LHCN-M2 (cell line): ENCODE data around the gene LRRC55. TPM values are rescaled to one million over a fixed set of nuclear protein-coding genes. Genes with fewer than 3 reads are reported as not detected.

Source experiments
- DNase-seq: peaks from one replicate; pipeline ENCODE4 v3.0.0-alpha.2; 2012; ENCODE audit warnings: low read depth
- polyA plus RNA-seq: library from polyadenylated mRNA; unstranded; fragments of >200 nt; gene quantifications from one replicate; pipeline ENCODE4 v1.2.1, GENCODE V29; 2012; ENCODE audit warnings: missing spikeins
- total RNA-seq: library from RNA; depleted of rRNA; stranded (reverse); fragments of >200 nt; gene quantifications from 2 replicates; pipeline ENCODE4 v1.2.3, GENCODE V29; 2014; rRNA removed

The LRRC55 gene, protein sequence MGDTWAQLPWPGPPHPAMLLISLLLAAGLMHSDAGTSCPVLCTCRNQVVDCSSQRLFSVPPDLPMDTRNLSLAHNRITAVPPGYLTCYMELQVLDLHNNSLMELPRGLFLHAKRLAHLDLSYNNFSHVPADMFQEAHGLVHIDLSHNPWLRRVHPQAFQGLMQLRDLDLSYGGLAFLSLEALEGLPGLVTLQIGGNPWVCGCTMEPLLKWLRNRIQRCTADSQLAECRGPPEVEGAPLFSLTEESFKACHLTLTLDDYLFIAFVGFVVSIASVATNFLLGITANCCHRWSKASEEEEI
- not detected in 2 replicates for total RNA-seq
- not detected for polyA plus RNA-seq

DNA sequence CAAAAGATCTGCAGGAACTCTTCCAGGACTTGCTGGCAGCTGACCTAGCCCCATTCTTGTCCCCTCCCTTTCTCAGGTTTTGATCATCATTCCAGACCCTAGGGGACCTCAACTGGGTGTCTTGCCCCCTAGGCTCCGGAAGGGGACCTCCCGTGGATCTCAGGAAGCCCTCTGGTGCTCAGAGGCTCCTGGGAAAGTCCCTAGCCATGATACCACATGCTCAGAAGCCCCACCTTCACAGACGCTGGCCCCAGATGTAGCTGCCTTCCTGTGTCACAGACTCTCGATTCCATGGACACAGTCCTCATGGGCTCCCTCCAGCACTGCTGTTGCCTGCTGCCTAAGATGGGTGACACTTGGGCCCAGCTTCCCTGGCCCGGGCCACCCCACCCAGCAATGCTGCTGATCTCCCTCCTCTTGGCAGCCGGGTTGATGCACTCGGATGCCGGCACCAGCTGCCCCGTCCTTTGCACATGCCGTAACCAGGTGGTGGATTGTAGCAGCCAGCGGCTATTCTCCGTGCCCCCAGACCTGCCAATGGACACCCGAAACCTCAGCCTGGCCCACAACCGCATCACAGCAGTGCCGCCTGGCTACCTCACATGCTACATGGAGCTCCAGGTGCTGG lies at the start of gene LRRC55:
LRRC55 (plus strand) TSS at position 276 of the 628 bp plus-strand sequence; CDS start at position 346, 70 bp downstream.
- no peak for DNase-seq

DNA sequence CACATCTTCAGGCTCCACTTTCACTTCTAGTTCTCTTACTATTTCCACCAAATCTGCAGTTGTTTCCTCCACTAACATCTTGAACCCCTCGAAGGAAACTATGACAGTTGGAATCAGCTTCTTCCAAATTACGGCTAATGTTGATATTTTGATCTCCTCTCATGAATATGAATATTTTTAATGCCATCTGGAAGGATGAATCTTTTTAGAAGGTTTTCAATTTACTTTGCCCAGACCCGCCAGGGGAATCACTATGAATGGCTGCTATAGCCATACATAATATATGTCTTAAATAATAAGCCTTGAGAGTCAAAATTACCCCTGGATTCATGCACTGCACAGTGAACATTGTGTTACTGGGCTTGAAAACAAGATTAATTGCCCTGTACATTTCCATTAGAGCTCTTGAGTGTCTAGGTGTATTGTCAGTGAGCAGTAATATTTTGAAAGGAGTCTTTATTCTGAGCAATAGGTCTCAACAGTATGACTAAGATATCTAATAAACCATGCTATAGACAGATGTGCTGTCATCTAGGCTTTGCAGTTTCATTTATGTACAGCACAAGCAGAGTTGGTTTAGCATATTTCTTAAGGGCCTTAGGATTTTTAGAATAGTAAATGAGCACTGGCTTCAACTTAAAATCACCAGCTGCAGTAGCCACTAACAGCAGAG lies 48.3 kb upstream of the LRRC55 start:
- no peak for DNase-seq

DNA sequence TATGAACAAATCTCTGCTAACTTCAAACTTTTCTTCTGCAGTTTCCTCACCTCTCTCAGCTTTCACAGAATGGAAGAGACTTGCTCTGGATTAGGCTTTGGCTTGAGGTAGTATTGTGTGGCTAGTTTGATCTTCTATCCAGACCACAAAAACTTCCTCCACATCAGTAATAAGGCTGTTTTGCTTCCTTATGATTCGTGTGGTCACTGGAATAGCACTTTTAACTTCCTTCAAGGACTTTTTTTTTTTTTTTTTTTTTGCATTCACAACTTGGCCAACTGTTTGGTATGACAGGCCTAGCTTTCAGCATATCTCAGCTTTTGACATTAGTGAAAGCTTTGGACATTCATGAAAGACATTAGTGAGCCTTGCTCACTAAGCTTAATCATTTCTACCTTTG lies 47.5 kb upstream of the LRRC55 start:
- DNase-seq: no peak

DNA sequence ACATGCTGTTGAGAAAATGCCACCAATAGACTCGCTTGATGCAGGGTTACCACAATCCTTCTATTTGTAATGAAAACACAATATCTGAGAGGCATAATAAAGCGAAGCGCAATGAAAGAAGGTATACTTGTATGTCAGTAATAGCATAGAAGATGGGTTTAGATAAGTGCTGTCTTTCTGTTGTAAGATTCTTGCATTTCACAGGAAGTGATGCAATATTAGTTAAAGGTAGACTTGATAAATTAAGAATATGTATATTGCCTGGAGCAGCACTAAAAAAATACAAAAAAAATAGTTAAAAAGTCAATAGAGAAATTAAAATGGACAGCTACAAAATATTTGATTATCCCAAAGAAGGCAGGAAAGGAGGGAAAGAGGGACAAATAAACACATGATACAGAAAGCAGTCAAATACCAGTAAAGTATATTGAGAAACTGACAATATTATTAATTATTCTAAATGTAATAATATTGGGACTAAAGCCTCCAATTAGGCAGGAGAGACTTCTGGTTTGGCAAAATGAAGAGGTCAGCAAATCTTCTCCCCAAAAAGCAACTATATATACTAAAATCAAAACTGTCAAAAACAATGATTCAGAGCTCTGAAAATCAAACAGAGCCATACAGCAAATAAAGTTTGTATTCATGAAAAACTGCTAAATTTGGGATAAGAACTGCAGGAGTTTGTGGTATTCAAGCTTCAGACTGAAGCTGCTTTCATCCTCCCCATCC lies 46.6 kb upstream of the LRRC55 start:
- no peak for DNase-seq

DNA sequence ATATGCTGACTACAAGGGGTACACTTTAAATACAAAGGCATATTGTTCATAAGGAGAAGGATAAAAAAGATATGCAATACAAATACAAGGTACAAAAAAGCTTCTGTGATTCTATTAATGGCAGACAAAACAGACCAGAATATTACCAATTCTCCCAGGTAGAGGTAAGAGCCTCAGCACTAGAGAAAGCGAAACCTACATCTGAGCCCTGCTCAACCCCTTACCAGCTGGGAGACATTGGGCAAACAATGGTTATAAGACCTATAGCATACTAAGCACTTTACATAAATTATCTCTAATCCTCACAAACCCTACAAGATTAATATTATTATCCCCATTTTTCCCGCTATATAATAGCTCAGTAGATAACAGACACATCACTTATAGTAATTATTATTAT lies 41.2 kb upstream of the LRRC55 start:
- no peak for DNase-seq

DNA sequence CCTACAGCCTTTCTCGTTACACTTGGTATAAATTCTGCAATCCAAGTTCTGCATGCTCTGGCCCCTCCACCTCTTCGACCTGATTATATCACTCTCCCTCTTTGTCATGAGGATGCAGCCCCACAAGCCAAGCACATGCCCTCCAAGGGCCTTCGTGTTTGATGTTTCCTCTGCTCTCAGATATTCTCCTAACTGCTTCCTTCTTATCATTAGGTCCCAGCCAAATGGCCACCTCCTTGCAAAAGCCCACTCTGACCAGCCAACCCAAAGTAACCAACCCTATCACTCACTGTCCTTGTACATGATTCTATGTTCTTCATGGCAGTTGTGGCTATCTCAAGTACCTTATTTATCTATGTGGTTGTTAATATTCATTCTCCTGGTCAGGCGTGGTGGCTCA lies 38.3 kb upstream of the LRRC55 start:
- DNase-seq: no peak

DNA sequence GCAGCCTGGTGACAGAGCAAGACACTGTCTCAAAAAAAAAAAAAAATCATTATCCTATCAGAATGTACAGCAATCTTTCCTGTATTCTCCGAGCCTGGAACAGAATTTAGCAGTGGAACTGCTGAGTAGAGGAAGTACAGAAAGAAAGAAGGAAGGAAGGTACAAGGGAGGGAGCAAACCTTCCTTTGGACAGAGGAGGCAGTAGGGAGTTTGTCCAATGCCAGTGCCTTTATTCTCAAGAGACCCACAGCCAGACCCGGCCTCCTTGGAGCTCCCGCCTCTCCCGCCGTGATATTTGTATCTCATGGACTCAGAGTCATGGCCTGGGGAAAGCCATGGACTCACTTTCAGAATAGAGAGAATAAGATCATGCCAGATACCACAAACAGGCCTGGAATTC lies 37.7 kb upstream of the LRRC55 start:
- no peak for DNase-seq

DNA sequence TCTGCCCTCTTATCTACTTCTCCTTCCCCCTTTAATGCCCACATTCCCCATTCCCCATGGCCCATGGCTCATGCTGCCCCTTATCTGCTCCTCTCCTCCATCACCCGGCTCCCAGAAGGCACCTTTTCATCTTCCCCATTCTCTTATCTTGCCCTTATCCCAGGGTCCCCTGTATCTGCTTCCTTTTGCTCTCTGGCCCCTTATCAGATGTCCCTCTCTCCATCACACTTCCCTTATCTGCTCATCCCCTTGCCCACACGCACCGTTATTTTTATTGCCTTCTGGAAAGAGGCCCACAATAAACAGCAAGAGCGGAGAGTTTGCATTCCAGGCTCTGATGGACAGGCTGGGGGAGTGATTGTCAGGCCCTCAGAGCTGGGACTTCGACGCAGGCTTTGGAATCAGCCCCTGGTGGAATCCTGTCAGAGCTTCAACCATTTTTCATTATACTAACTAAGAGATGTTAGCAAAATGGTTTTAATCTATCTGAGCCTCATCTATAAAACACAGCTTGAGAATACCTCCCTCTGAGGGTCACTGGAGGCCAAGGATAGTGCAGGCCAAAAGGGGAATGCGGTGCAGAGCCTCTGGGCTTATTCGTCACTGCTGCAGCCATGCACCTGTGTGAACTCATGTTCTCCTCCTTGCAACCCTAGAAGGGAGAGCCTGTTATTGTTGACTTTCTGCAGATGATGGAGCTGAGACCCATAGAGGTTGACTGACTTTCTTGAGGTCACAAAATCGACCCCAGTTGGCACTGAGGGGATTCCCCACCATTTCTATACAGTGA lies 37.0 kb upstream of the LRRC55 start:
- no peak for DNase-seq

DNA sequence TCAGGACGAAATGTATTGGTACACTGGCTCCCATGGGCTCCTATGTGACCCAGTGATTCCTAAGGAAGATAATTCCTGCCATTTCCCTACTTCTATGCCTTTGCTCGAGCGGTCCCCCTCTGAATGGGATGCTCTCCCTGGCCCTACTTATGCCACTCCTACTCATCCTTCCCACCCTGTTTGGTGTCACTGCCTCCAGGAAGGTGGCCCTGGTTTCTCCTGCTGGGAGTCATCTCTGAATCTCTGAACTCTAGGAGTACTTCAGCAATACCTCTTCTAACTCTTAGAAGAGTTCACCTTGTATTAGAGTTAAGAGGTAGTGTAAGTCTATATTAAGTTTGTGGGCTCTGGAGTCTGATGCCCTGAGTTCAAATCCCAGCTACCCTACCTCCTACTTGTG lies 35.5 kb upstream of the LRRC55 start:
- no peak for DNase-seq

DNA sequence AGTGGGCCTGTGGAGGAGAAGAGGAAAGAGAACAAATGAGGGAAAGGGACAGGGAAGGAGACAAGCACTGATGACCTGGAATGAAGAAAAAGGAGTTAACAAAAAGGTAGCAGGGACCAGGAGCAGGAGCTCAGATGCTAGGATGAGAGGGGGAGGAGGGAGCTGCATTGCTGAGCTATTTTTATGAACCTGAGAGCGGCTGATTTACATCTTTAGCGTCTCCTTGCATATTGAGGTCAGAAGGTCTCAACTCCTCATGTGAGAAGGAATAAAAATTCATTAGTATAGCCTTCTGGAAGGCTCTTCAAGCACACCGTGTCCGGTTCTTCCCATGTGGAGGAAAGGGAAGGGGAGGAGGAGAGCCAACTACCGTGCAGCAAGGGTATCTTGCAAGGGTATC lies 33.1 kb upstream of the LRRC55 start:
- DNase-seq: no peak

DNA sequence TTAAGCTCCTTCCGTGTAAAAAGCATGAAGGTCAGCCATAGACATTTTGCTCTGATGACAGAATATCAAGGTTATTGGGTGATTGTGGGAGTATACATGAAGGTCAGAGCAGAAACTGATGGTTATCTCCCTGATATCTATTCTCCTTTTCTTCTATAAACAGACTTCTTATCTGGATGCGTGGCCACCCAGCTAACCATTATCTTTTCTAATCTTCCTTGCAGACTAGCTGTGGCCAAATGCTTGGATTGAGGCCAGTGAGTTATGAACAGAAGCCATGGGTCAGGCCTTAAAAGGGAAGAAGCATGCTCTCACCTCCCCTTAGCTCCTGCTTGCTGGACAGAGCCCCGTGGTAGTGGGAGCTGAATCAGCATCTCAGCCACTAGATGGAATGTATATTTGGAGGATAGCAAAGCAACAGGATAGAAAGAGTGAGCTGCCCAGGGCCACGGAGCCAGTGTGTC lies 31.3 kb upstream of the LRRC55 start:
- peak; percentile 5 for DNase-seq

DNA sequence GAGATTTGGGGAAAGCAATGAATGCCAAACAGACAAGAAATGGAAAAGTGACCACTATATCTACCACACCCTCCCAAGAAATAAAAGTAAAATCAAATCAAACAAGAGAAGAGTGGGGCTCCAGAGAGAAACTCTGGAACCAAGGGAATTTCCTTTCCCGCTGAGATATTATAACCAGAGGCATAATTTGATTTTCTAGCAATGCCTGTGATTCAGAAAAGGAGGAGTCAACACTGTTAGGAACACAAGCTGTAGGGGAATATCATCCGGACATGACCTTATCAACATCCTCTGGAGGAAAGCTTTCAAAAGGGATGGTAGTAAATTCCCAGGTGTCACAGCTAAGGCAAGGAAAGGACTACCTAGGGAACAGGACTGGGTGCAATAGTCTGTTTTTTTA lies 29.6 kb upstream of the LRRC55 start:
- DNase-seq: no peak

DNA sequence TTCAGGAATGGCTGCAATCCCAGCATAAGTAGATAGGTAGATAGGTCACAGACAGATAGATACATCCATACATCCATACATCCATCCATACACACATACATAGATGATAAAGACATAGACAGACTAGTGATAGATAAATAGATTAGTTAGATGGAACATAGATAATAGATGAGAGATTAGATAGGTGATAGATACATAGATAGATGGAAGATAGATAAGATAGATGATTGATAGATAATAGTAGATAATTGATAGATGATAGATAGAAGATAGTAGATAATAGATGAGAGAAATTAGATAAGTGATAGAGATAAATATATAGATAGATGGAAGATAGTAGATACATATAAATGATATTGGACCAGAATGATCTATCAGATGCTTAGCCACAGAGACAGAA lies 28.3 kb upstream of the LRRC55 start:
- DNase-seq: no peak

DNA sequence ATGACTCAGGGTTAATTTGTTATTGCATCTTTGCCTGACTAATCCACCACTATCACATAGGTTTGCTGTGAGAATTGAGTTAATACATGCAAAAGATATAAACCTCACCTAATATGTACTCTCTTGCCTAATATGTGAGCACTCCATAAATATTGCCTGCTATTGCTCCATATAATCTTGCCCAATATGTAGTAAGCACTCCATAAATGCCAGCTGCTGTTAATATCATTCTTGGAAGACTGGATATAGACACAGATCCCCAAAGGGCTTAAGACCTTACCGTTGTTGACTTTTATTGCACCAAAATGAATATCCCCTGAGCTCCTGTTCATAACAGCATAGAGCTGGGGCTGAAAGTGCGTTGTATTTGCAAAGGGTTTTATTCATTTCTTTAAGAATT lies 27.0 kb upstream of the LRRC55 start:
- no peak for DNase-seq

DNA sequence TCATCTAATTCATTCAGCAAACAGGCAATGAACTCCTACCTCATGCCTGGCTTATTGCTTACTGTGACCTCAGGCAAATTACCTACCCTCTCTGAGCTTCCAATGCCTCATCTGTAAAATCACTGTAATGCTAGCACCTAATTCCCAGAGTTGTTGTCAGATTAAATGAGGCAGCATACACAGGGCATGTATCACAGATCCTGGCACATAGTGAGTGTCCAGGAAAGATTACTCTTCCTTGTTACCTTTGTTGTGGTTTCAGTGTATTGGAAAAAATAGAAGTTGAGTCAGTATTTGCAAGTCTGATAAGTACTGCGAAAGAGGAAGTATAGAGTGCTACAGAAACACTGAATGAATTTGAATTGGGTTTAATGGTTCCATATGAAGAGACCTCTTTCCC lies 26.4 kb upstream of the LRRC55 start:
- DNase-seq: no peak

DNA sequence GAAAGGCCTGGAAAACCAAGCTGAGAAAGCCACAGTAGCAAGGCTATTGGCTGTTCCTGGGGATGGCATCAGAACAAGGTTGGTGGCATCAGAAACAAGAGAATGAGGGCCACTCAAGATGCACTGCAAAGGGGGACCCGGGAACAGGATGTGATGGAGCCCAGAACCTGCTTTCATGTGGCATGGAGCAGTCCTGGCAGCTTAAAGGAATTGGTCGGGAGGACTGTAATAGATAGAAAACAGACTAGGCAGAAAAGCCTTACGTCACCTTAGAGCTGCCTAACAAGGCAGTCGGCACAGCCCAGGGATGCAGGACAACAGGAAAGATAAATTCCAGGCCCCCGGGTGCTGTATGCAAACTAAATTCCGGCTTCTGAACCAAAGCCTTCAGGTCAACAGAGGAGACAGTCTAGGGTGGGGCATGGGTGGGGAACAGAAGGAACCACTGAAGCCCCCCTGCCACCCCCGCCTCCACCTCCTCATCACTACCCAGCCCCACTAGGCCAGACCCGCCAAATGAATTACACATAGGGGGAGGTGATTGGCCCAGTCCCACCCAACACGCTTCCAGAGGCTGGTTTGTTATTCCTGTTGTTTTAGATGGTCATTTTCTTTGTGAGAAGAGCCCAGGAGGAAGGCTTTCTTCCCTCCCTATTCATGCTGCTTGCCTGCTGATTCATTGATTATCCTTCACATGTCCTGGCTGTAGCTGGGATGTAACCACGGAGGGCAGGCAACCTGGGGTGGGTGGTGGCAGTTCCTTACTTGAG lies 25.7 kb upstream of the LRRC55 start:
- DNase-seq: no peak

DNA sequence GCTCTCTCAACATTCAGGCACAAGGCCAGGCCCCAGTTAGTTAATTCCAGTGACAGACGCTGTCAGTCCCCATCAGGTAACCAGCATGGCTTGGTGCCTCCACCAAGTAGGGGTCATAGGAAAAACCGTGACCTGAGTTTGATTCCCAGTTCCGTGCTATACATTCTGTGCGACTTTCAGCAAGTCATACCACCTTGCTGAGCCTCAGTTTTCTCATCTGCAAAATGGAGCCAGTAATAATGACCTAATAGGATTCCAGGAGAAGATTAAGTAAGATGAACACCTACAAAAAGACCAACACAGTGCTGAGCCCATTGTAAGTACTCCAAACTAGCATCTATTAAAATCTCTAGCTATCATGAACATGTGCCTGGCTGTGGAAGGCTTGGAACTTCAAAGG lies 24.8 kb upstream of the LRRC55 start:
- DNase-seq: no peak

DNA sequence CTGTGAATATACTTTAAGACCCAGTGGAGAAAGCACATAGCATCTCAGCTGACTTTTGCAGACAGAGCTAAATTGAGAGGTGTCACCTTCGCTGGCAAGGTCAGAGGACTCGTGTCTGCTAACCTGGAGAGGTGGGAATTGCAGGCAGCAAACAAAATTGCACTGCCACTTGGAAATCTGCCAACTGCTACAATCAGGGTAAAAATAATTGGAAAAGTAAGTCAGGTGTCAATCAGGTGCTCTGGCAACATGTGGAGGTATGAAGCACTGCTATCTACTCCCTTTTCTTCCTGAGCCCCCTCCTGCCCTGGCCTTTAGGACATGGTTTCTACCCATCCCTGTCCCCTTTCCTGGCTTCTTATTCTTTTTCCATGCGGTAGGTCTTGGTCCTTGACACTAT lies 24.1 kb upstream of the LRRC55 start:
- no peak for DNase-seq

DNA sequence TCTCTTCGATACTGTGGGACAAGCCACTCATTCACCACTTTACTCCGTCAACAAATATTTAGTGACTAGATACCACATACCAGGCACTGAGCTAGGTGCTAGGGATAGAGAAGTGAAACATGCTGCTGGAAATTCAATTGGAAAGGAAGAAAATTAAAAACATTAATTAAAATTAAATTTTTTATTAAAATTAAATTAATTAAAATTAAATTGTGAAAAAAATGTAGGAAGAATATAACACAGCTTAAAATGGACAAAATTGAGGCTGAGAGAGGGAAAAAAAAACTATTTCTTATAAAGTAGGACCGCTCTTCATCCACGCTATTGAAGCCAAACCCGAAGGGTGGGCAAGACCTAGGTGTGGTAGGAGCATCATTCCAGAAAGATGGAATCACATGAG lies 23.6 kb upstream of the LRRC55 start:
- no peak for DNase-seq

DNA sequence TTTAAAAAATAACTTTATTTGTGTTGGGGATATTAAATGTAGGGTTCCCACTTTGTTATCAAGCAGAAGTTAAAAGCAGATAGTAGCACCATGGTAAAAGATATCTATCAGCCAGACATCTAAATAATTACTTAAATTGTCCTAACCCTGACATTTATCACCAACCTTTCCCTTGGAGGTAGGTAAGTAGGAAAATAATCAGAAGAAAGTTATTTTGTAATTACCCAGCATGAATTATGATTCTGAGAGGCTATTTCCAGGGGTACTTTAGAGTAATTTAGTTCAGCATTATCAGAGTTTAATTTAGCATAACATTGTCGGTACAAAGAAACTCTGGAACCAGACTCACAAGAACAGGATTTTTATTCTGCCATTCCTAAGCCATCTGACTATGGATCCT lies 23.2 kb upstream of the LRRC55 start:
- DNase-seq: no peak

DNA sequence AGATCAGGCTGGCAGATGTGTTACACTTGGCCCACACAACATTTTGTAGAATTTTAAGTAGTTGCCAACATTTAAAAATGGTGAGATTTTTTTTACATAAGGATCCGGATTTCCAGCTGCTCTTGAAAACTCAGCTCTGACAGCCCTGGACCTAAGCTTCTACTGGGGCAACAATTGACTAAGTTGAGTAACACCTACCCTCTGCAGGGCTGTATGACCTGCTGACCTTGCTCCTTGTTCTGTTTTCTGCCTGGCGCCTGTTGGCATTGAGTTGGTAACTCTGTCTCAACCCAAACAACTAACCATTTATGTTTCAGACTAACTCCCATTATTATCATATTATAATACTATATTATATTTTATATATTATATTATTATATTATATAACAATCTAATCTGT lies 21.1 kb upstream of the LRRC55 start:
- DNase-seq: no peak
